ENCODE measurements around the gene POLR1G. TPM values are rescaled to one million over a fixed set of nuclear protein-coding genes. Genes with fewer than 3 reads are reported as not detected.

The POLR1G gene
- total and polyA plus RNA-seq, 8 donors: 0.55 to 7.2 (median 2.8) TPM; not detected in 2

DNA sequence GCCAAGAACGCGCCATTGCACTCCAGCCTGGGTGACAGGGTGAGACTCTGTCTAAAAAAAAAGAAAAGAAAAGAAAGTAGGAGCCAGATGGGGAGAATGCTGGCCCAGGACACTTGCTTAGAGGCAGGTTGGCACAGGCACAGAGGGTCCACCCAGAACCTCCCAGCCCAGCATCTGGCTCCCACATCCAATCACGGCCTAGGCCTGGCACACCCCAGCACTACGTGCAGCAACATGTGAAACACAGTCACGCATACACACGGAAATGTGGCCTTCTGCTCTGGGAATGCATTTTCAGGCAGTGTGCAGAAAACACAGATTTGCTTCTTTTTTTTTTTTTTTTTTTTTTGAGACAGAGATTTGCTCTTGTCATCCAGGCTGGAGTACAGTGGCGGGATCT lies 40.5 kb downstream of the POLR1G start:
- 75 to 86% (median 78%) methylated on average over 7 of the region's 7 CpGs for WGBS, 5 donors
- peak in 1 of 2 donors; percentile 69 for DNase-seq
- Histone ChIP-seq H3K27me3 (no peaks in the 10 kb centered on the region), H3K27ac (peak overlapping the region in 1 of 5 donors; percentile 26), H3K9me3 (no peaks in the 10 kb centered on the region), H3K4me1 (peaks cover 31 to 57% (median 43%) of the 10 kb centered on the region in 4 donors), H3K4me3 (no peak overlapping the region), H3K36me3 (no peaks in the 10 kb centered on the region)
- intact Hi-C loops (cut with DNase I; ENCODE audit: low total_unique reads): no loop called here
- TF ChIP-seq POLR2A (IDR thresholded peaks at IDR 0.05) (no peak), EP300 (IDR thresholded peaks at IDR 0.05) (no peak), POLR2AphosphoS5 (IDR thresholded peaks at IDR 0.05) (no peak)
- TF ChIP-seq, protein P1, sequence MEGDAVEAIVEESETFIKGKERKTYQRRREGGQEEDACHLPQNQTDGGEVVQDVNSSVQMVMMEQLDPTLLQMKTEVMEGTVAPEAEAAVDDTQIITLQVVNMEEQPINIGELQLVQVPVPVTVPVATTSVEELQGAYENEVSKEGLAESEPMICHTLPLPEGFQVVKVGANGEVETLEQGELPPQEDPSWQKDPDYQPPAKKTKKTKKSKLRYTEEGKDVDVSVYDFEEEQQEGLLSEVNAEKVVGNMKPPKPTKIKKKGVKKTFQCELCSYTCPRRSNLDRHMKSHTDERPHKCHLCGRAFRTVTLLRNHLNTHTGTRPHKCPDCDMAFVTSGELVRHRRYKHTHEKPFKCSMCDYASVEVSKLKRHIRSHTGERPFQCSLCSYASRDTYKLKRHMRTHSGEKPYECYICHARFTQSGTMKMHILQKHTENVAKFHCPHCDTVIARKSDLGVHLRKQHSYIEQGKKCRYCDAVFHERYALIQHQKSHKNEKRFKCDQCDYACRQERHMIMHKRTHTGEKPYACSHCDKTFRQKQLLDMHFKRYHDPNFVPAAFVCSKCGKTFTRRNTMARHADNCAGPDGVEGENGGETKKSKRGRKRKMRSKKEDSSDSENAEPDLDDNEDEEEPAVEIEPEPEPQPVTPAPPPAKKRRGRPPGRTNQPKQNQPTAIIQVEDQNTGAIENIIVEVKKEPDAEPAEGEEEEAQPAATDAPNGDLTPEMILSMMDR (IDR thresholded peaks at IDR 0.05): no peak

- H3K4me1 ChIP-seq: peaks cover 26 to 50% (median 38%) of the 10 kb centered on the region in 4 donors
- H3K9me3 ChIP-seq: no peaks in the 10 kb centered on the region
- no peak overlapping the region for H3K27ac ChIP-seq
- no peak overlapping the region for H3K4me3 ChIP-seq
- H3K27me3 ChIP-seq: no peaks in the 10 kb centered on the region
- 81 to 92% (median 90%) methylated on average over 3 of the region's 3 CpGs for WGBS, 5 donors
- TF ChIP-seq POLR2AphosphoS5 (IDR thresholded peaks at IDR 0.05) (no peak), EP300 (IDR thresholded peaks at IDR 0.05) (no peak), POLR2A (IDR thresholded peaks at IDR 0.05) (no peak)
- TF ChIP-seq, protein P1 (IDR thresholded peaks at IDR 0.05): no peak
- no peak for DNase-seq
- intact Hi-C loops (cut with DNase I; ENCODE audit: low total_unique reads): no loop called here
- H3K36me3 ChIP-seq: no peaks in the 10 kb centered on the region
Observed at GRCh38 chr19:45448425-45448756, 41.9 kb downstream of the POLR1G start.

- peak in 1 of 2 donors; percentile 33 for DNase-seq
- H3K36me3 ChIP-seq: no peaks in the 10 kb centered on the region
- no peak overlapping the region for H3K4me3 ChIP-seq
- peaks cover 26 to 45% (median 34%) of the 10 kb centered on the region in 4 donors for H3K4me1 ChIP-seq
- no peaks in the 10 kb centered on the region for H3K27me3 ChIP-seq
- no peaks in the 10 kb centered on the region for H3K9me3 ChIP-seq
- TF ChIP-seq POLR2AphosphoS5 (IDR thresholded peaks at IDR 0.05) (no peak), POLR2A (IDR thresholded peaks at IDR 0.05) (no peak), EP300 (IDR thresholded peaks at IDR 0.05) (no peak)
- TF ChIP-seq, protein P1 (IDR thresholded peaks at IDR 0.05): no peak
- peak overlapping the region in 2 of 5 donors; percentile 85 to 92 for H3K27ac ChIP-seq
- intact Hi-C loops (cut with DNase I; ENCODE audit: low total_unique reads): no loop called here
- WGBS, 5 donors: 42 to 58% (median 48%) methylated on average over 7 of the region's 7 CpGs
Observed at GRCh38 chr19:45448887-45449299, 42.4 kb downstream of the POLR1G start.

- H3K27ac ChIP-seq: peak overlapping the region; percentile 71 to 92 (median 86)
Observed at GRCh38 chr19:45450012-45450333, 43.5 kb downstream of the POLR1G start.

More at GRCh38 chr19:45450012-45450333, 43.5 kb downstream of the POLR1G start:
- no peak for DNase-seq
- Histone ChIP-seq H3K27me3 (no peaks in the 10 kb centered on the region), H3K4me1 (peaks cover 25 to 45% (median 32%) of the 10 kb centered on the region in 4 donors), H3K9me3 (no peaks in the 10 kb centered on the region), H3K36me3 (no peaks in the 10 kb centered on the region), H3K4me3 (peak overlapping the region; percentile 43 to 66 (median 60))
- 23 to 33% (median 29%) methylated on average over 5 of the region's 5 CpGs for WGBS, 5 donors
- intact Hi-C loops (cut with DNase I; ENCODE audit: low total_unique reads): no loop called here
- TF ChIP-seq POLR2AphosphoS5 (IDR thresholded peaks at IDR 0.05) (no peak), POLR2A (IDR thresholded peaks at IDR 0.05) (no peak), EP300 (IDR thresholded peaks at IDR 0.05) (no peak)
- TF ChIP-seq, protein P1 (IDR thresholded peaks at IDR 0.05): no peak

Measured in stomach (tissue), 9 donors.